OCI-LY3 (cell line): Measurements from ENCODE around the gene HAPSTR1.

Experiments used
- H2AFZ ChIP-seq: fragments of 200-600, 300-600 bp; shearing (Covaris generic); 2 replicates; pipeline ENCODE4 v1.6.0; 2014; ENCODE audit warnings: antibody characterized with exemption, low read depth, low read length
- H3K27ac ChIP-seq: fragments of 200-600, 300-600 bp; sonication (generic); 2 replicates; pipeline ENCODE4 v1.5.1; 2014; ENCODE audit warnings: mild to moderate bottlenecking, low read length, moderate library complexity, mixed read lengths
- H3K27me3 ChIP-seq: fragments of 200-600, 300-600 bp; sonication (generic); 2 replicates; pipeline ENCODE4 v1.6.1; 2014; ENCODE audit warnings: low read depth, low read length, mixed read lengths
- H3K36me3 ChIP-seq: fragments of 200-600, 300-600 bp; sonication (generic); replicated peaks from 2 replicates; pipeline ENCODE3; 2014; ENCODE audit warnings: low read depth, low read length, mixed read lengths
- H3K4me1 ChIP-seq: fragments of 300-600, 200-600 bp; sonication (generic); 2 replicates; pipeline ENCODE4 v1.6.1; 2014; ENCODE audit warnings: low read length, mixed read lengths
- H3K4me2 ChIP-seq: fragments of 200-600, 300-600 bp; sonication (generic); 2 replicates; pipeline ENCODE4 v1.6.1; 2014; ENCODE audit warnings: low read length, mixed read lengths
- H3K4me3 ChIP-seq: fragments of 300-600, 200-600 bp; sonication (generic); 2 replicates; pipeline ENCODE4 v1.5.1; 2014; ENCODE audit warnings: antibody characterized with exemption, mild to moderate bottlenecking, low read length, moderate library complexity
- H3K79me2 ChIP-seq: fragments of 300-600, 200-600 bp; shearing (Covaris generic); 2 replicates; pipeline ENCODE4 v1.6.1; 2014; ENCODE audit warnings: mild to moderate bottlenecking, low read length, mixed read lengths
- H3K9ac ChIP-seq: fragments of 300-600, 200-600 bp; shearing (Covaris generic); 2 replicates; pipeline ENCODE4 v1.6.0; 2014; ENCODE audit warnings: mild to moderate bottlenecking, low read length, moderate library complexity
- H3K9me3 ChIP-seq: fragments of 200-600, 300-600 bp; shearing (Covaris generic); 2 replicates; pipeline ENCODE4 v1.6.1; 2014; ENCODE audit warnings: low read length, mixed read lengths; ENCODE audit not compliant: insufficient read depth
- H4K20me1 ChIP-seq: fragments of 200-600, 300-600 bp; sonication (generic); 2 replicates; pipeline ENCODE4 v1.6.1; 2016; ENCODE audit warnings: low read length, mixed read lengths; ENCODE audit not compliant: insufficient read depth
- CTCF ChIP-seq: fragments of 200-600, 300-600 bp; sonication (generic); IDR thresholded peaks from 2 replicates; pipeline ENCODE4 v1.5.1; 2014; ENCODE audit warnings: antibody characterized with exemption, low read length, low read depth
- EZH2phosphoT487 ChIP-seq: fragments of 200-600 bp; shearing (Covaris generic); IDR thresholded peaks from 2 replicates; pipeline ENCODE4 v1.6.1; 2018; ENCODE audit warnings: antibody characterized with exemption, mixed run types, low read depth

The HAPSTR1 gene

GRCh38 chr16:9094011-9094846, 2.8 kb downstream of the HAPSTR1 start:
- Histone ChIP-seq H3K36me3 (peaks cover 46% of the 10 kb centered on the region), H3K4me2 (peak overlapping the region; percentile 81), H4K20me1 (peaks cover 67% of the 10 kb centered on the region), H3K4me1 (peaks cover 36% of the 10 kb centered on the region), H3K79me2 (peaks cover 77% of the 10 kb centered on the region), H3K4me3 (peak overlapping the region; percentile 91), H2AFZ (no peak overlapping the region), H3K9me3 (no peaks in the 10 kb centered on the region), H3K9ac (no peak overlapping the region; the same call in 1 of the 2 replicates), H3K27ac (no peak overlapping the region), H3K27me3 (no peaks in the 10 kb centered on the region)
- TF ChIP-seq EZH2phosphoT487: no peak
- no peak for TF ChIP-seq CTCF

DNA sequence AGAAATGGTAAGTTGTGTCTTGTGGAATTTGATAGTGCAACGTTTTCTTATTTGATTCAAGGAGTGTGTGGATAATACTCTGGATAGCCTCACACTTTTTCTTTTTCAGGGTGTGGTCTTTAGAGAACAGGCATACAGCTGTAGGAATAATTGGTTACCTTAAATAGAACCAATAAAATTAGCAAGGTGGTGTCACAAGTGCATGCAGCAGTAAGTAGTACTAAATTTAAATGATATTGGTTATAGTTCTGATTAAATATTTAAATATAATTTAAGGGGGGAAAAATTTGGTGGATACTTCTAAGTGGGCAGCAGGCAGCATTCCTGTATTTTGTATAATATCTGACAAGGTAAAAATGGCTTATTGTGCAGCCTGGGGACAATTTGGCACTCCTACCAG, 3.7 kb downstream of the HAPSTR1 start:
- Histone ChIP-seq H4K20me1 (peaks cover 77% of the 10 kb centered on the region), H3K4me2 (peak overlapping the region; percentile 81), H3K36me3 (peaks cover 54% of the 10 kb centered on the region), H3K27me3 (no peaks in the 10 kb centered on the region), H3K4me1 (peaks cover 41% of the 10 kb centered on the region), H3K9me3 (no peaks in the 10 kb centered on the region), H3K27ac (no peak overlapping the region), H3K4me3 (no peak overlapping the region), H3K9ac (no peak overlapping the region), H2AFZ (no peak overlapping the region), H3K79me2 (peaks cover 87% of the 10 kb centered on the region)
- no peak for TF ChIP-seq EZH2phosphoT487
- no peak for TF ChIP-seq CTCF

DNA sequence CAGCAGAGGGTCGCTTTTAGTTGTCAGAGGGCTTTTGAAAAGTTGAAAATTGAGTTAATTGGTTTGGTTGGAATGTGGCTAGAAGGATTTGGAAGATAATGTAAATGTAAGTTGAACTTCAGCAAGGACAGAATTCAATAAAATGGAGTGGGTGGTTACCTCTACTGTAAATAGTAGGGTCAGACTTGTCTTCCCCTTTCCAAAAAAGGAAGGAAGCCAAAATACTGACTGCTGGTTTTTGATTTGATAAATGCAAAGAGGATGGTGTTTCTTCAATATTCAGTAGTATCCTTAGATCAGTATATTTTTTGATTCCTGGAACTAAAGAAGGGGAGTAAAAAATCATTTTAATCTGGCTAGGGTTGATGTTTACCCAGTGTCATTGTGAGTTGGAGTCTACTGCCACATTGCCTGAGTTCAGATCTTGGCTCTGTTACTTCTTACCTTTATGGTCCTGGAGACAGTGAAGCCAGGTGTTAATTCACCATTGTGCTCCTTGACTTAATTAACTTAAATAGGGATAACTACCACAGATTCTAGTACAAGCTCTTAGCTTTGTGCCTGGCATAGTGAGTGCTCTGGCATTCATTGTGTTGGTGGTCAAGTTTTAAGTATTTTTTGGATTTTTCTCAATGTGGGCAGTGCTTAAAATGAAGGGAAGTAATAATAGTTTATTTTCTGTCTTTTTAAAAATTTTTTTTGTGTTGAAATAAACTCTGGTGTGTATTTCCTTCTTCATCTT, 4.4 kb downstream of the HAPSTR1 start:
- no peak overlapping the region for H3K27ac ChIP-seq
- H3K9me3 ChIP-seq: no peaks in the 10 kb centered on the region
- peaks cover 59% of the 10 kb centered on the region for H3K36me3 ChIP-seq
- no peak overlapping the region for H3K4me3 ChIP-seq
- peaks cover 83% of the 10 kb centered on the region for H4K20me1 ChIP-seq
- H3K4me2 ChIP-seq: no peak overlapping the region
- peaks cover 93% of the 10 kb centered on the region for H3K79me2 ChIP-seq
- peaks cover 42% of the 10 kb centered on the region for H3K4me1 ChIP-seq
- H2AFZ ChIP-seq: no peak overlapping the region
- no peak overlapping the region for H3K9ac ChIP-seq
- no peaks in the 10 kb centered on the region for H3K27me3 ChIP-seq
- no peak for TF ChIP-seq EZH2phosphoT487
- TF ChIP-seq CTCF: no peak

GRCh38 chr16:9096416-9096952, 5.0 kb downstream of the HAPSTR1 start:
- Histone ChIP-seq H3K4me1 (peaks cover 42% of the 10 kb centered on the region), H3K9me3 (no peaks in the 10 kb centered on the region), H4K20me1 (peaks cover 90% of the 10 kb centered on the region), H3K9ac (no peak overlapping the region), H3K27me3 (no peaks in the 10 kb centered on the region), H3K27ac (no peak overlapping the region), H3K79me2 (peaks cover 100% of the 10 kb centered on the region), H2AFZ (no peak overlapping the region), H3K36me3 (peaks cover 65% of the 10 kb centered on the region), H3K4me3 (no peak overlapping the region), H3K4me2 (no peak overlapping the region)
- TF ChIP-seq EZH2phosphoT487 (no peak), CTCF (no peak)
